HCT116 (cell line): ENCODE measurements around the gene ZNRF3. TPM values are rescaled to one million over a fixed set of nuclear protein-coding genes. Genes with fewer than 3 reads are reported as not detected.
A peak's percentile ranks its signal among the peaks of the same experiment; 100 is the strongest.

Experiments
- ATAC-seq: fragments of 200-7000 bp; cut with Tn5 transposase; 2 replicates; pipeline ENCODE4 v1.9.1; 2020; ENCODE audit warnings: mild to moderate bottlenecking, moderate library complexity
- BruUV-seq: library from RNA; stranded (reverse); fragments of 400-500 nt; replicated peaks from 2 replicates; lab custom pipeline; 2021; lab: Mats Ljungman, UMichigan
- CTCF ChIA-PET: fragments of 300-600 bp; sonication (Branson Sonifier 250); formaldehyde crosslinking; loops from one replicate; lab custom pipeline; 2021; ENCODE audit warnings: antibody characterized with exemption; lab: Charles Lee
- POLR2A ChIA-PET: fragments of 300-600, 350-600 bp; sonication (Branson Sonifier 250); formaldehyde crosslinking; loops from one replicate; lab custom pipeline; 2021; ENCODE audit warnings: antibody characterized with exemption; lab: Charles Lee
- RAD21 ChIA-PET, 2 experiments: fragments of 300-600 bp; sonication (Branson Sonifier 250); formaldehyde crosslinking; loops; one replicate each; lab custom pipeline; 2023; ENCODE audit warnings: low total read pairs in 2 of 2; ENCODE audit not compliant: uncharacterized antibody in 2 of 2, unreplicated experiment in 2 of 2, low non-redundant PET in 1 of 2; lab: Charles Lee
- DNase-seq: peaks from one replicate; pipeline ENCODE4 v3.0.0-alpha.2; 2010; ENCODE audit warnings: low read depth, low spot score
- H2AFZ ChIP-seq: fragments of 200-600 bp; shearing (Covaris generic), sonication (generic); 2 replicates; pipeline ENCODE4 v1.6.1; 2017; ENCODE audit warnings: low read depth, mixed run types, mixed read lengths, antibody characterized with exemption, low read length; ENCODE audit not compliant: poor library complexity, severe bottlenecking
- H3K27ac ChIP-seq: 2 replicates; pipeline ENCODE4 v1.5.1; 2012; ENCODE audit warnings: low read depth, low read length
- H3K27me3 ChIP-seq: fragments of 200-600 bp; sonication (generic); 2 replicates; pipeline ENCODE4 v1.6.1; 2016; ENCODE audit warnings: mixed run types, low read length, mixed read lengths; ENCODE audit not compliant: insufficient read depth
- H3K36me3 ChIP-seq, 2 experiments: fragments of 200-500 bp in 1 of 2; fragments of 200-600 bp in 1 of 2; sonication (Bioruptor generic) in 1 of 2; sonication (generic) in 1 of 2; 2 replicates each; pipeline versions ENCODE4 v1.5.1 to v1.6.1; 2014 to 2016; ENCODE audit warnings: low read length in 2 of 2, inconsistent platforms in 1 of 2, mixed read lengths in 1 of 2, mixed run types in 1 of 2; ENCODE audit not compliant: insufficient read depth in 2 of 2, control insufficient read depth in 1 of 2
- H3K4me1 ChIP-seq, 2 experiments: fragments of 200-600 bp in 1 of 2; sonication (generic) in 1 of 2; 2 replicates each; pipeline versions ENCODE4 v1.5.1 to v1.6.1; 2012 to 2017; ENCODE audit warnings: low read length in 2 of 2, inconsistent platforms in 1 of 2, mild to moderate bottlenecking in 1 of 2, mixed read lengths in 1 of 2, mixed run types in 1 of 2, moderate library complexity in 1 of 2; ENCODE audit not compliant: insufficient read depth in 2 of 2, control insufficient read depth in 1 of 2
- H3K4me2 ChIP-seq: fragments of 200-600 bp; sonication (generic); 2 replicates; pipeline ENCODE4 v1.6.1; 2017; ENCODE audit warnings: mixed run types, low read length, mixed read lengths
- H3K4me3 ChIP-seq, 2 experiments: fragments of 200-600 bp in 1 of 2; sonication (generic) in 1 of 2; replicated peaks in 1 of 2; 2 replicates each; pipeline ENCODE4 v1.5.1; 2011 to 2016; ENCODE audit warnings: low read length in 2 of 2, control low read depth in 1 of 2, low read depth in 1 of 2, mild to moderate bottlenecking in 1 of 2, mixed read lengths in 1 of 2, mixed run types in 1 of 2
- H3K79me2 ChIP-seq: fragments of 200-600 bp; sonication (generic); 2 replicates; pipeline ENCODE4 v1.6.1; 2017; ENCODE audit warnings: mild to moderate bottlenecking, mixed run types, low read length, moderate library complexity, mixed read lengths; ENCODE audit not compliant: insufficient read depth
- H3K9ac ChIP-seq: fragments of 200-600 bp; sonication (generic); 2 replicates; pipeline ENCODE4 v1.6.1; 2016; ENCODE audit warnings: low read length, mixed read lengths
- H3K9me2 ChIP-seq: fragments of 200-600 bp; sonication (generic), shearing (Covaris generic); 2 replicates; pipeline ENCODE4 v1.6.1; 2017; ENCODE audit warnings: mixed run types, mild to moderate bottlenecking, moderate library complexity; ENCODE audit not compliant: insufficient read depth
- H3K9me3 ChIP-seq, 2 experiments: fragments of 200-500 bp in 1 of 2; fragments of 200-600 bp in 1 of 2; sonication (Bioruptor generic) in 1 of 2; sonication (generic) in 1 of 2; 2 replicates each; pipeline ENCODE4 v1.6.1; 2014 to 2017; ENCODE audit warnings: low read length in 2 of 2, mixed read lengths in 2 of 2, inconsistent platforms in 1 of 2, low read depth in 1 of 2, mild to moderate bottlenecking in 1 of 2, mixed run types in 1 of 2, moderate library complexity in 1 of 2; ENCODE audit not compliant: control insufficient read depth in 1 of 2, insufficient read depth in 1 of 2
- H4K20me1 ChIP-seq: fragments of 200-600 bp; sonication (generic), shearing (Covaris generic); 2 replicates; pipeline ENCODE4 v1.6.1; 2017; ENCODE audit warnings: mixed run types, mild to moderate bottlenecking, moderate library complexity; ENCODE audit not compliant: insufficient read depth
- EGR1 ChIP-seq: IDR thresholded peaks from 2 replicates; pipeline ENCODE4 v1.6.1; 2012; ENCODE audit warnings: low read depth
- EZH2phosphoT487 ChIP-seq: fragments of 200-600 bp; IDR thresholded peaks from 2 replicates; pipeline ENCODE4 v1.6.1; 2018; ENCODE audit warnings: antibody characterized with exemption, borderline replicate concordance
- FOSL1 ChIP-seq: IDR thresholded peaks from 2 replicates; pipeline ENCODE4 v1.6.1; 2012; ENCODE audit warnings: low read depth
- JUND ChIP-seq: IDR thresholded peaks from 2 replicates; pipeline ENCODE4 v1.6.1; 2012
- POLR2A ChIP-seq: IDR thresholded peaks from 2 replicates; pipeline ENCODE4 v1.7.0; 2011; ENCODE audit warnings: borderline replicate concordance; ENCODE audit not compliant: insufficient read depth, insufficient read length; ENCODE audit errors: extremely low read depth
- REST ChIP-seq: IDR thresholded peaks from 2 replicates; pipeline ENCODE4 v1.6.1; 2012; ENCODE audit warnings: low read depth
- SP1 ChIP-seq: IDR thresholded peaks from 2 replicates; pipeline ENCODE4 v1.6.1; 2012; ENCODE audit warnings: low read depth
- SRF ChIP-seq: IDR thresholded peaks from 2 replicates; pipeline ENCODE4 v1.6.1; 2012; ENCODE audit warnings: low read depth
- TCF7L2 ChIP-seq: IDR thresholded peaks from 2 replicates; pipeline ENCODE4 v1.7.0; 2011; ENCODE audit warnings: borderline replicate concordance, inconsistent platforms; ENCODE audit not compliant: insufficient read depth, insufficient read length; ENCODE audit errors: extremely low read depth
- ZFX ChIP-seq: fragments of 450-650 bp; IDR thresholded peaks from 2 replicates; pipeline ENCODE4 v1.6.1; 2017
- ZNF274 ChIP-seq: fragments of 200-500 bp; sonication (Bioruptor generic); IDR thresholded peaks from 2 replicates; pipeline ENCODE4 v1.6.1; 2014; ENCODE audit warnings: mild to moderate bottlenecking, low read depth, low read length, inconsistent platforms
- intact Hi-C: fragments of 100-400 bp; cut with micrococcal nuclease; formaldehyde crosslinking; loops from 2 replicates; pipeline ENCODE4 v1.10.0; 2022
- total RNA-seq: library from RNA; stranded (reverse); gene quantifications from one replicate; pipeline ENCODE4 v1.2.1, GENCODE V29; 2021; ENCODE audit not compliant: unreplicated experiment
- TF ChIP-seq, protein P1 (sequence below): IDR thresholded peaks from 2 replicates; pipeline ENCODE4 v1.6.1; 2012
- TF ChIP-seq, protein P2 (sequence below): IDR thresholded peaks from 2 replicates; pipeline ENCODE4 v1.6.1; 2011; ENCODE audit warnings: mild to moderate bottlenecking, low read length, moderate library complexity; ENCODE audit not compliant: insufficient replicate concordance; ENCODE audit errors: extremely low read depth

ZNRF3 gene
- total RNA-seq, 1 experiment from 2014 or later, result 12.2 TPM

GRCh38 chr22:28882545-28882877 is 861 bp upstream of the ZNRF3 start:
- H3K4me1 ChIP-seq, result peaks cover 19 to 24% of the 10 kb centered on the region in 2 experiments
- no peaks in the 10 kb centered on the region for H3K9me3 ChIP-seq
- H3K9ac ChIP-seq, result peak overlapping the region; percentile 72
- H2AFZ ChIP-seq, result peak overlapping the region; percentile 8
- peak overlapping the region; percentile 56 to 63 for H3K4me3 ChIP-seq
- TF ChIP-seq POLR2A (peak; percentile 23), JUND (no peak)
- TF ChIP-seq, protein P1, sequence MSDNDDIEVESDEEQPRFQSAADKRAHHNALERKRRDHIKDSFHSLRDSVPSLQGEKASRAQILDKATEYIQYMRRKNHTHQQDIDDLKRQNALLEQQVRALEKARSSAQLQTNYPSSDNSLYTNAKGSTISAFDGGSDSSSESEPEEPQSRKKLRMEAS, result peak; percentile 62
- no peaks in the 10 kb centered on the region for H3K9me2 ChIP-seq
- no peaks in the 10 kb centered on the region for H3K36me3 ChIP-seq
- DNase-seq (peak; percentile 8), ATAC-seq (peak; percentile 14)
- ChIA-PET POLR2A (interaction anchor here (0.9 to 1.7 kb wide), 2 partner anchors 11 to 42 kb away, joined by 3 to 5 read pairs; no protein-coding TSS in a partner anchor), RAD21 (interaction anchor here in 1 of 2 experiments (0.7 to 1.4 kb wide), 2 partner anchors 9 to 149 kb away, joined by 4 to 5 read pairs; no protein-coding TSS in a partner anchor), CTCF (interaction anchor here (1.4 kb wide), 2 partner anchors 17 to 27 kb away, joined by 3 to 4 read pairs; no protein-coding TSS in a partner anchor)
- peak overlapping the region; percentile 71 for H3K27ac ChIP-seq
- peaks cover 34% of the 10 kb centered on the region for H3K79me2 ChIP-seq
- TSS peak; percentile 97 for BruUV-seq
- intact Hi-C loops, result no loop called here
- no peaks in the 10 kb centered on the region for H3K27me3 ChIP-seq
- peaks cover 5% of the 10 kb centered on the region; the same call in 1 of the 2 replicates for H4K20me1 ChIP-seq
- peak overlapping the region; percentile 96 for H3K4me2 ChIP-seq

GRCh38 chr22:28883657-28883916 is 215 bp downstream of the ZNRF3 start:
- Histone ChIP-seq H3K4me1 (peaks cover 19 to 24% of the 10 kb centered on the region in 2 experiments), H3K9ac (peak overlapping the region; percentile 63), H2AFZ (no peak overlapping the region), H4K20me1 (peaks cover 9% of the 10 kb centered on the region; the same call in 1 of the 2 replicates), H3K27ac (peak overlapping the region; percentile 77), H3K79me2 (peaks cover 44% of the 10 kb centered on the region), H3K9me3 (no peaks in the 10 kb centered on the region), H3K4me3 (peak overlapping the region; percentile 66 to 80; a peak in 3 of 4 replicates), H3K27me3 (no peaks in the 10 kb centered on the region), H3K9me2 (no peaks in the 10 kb centered on the region), H3K36me3 (no peaks in the 10 kb centered on the region), H3K4me2 (peak overlapping the region; percentile 98; the same call in 1 of the 2 replicates)
- no peak for DNase-seq
- intact Hi-C loops, result loop anchor here (1.0 kb wide), 1 partner anchor 148 kb away; no protein-coding TSS in a partner anchor
- no TSS peak for BruUV-seq
- POLR2A ChIA-PET, result interaction anchor here (0.6 to 1.7 kb wide), 5 partner anchors 9 to 181 kb away, joined by 3 to 5 read pairs (median 3); no protein-coding TSS in a partner anchor
- CTCF ChIA-PET, result interaction anchor here (0.8 to 1.4 kb wide), 4 partner anchors 18 to 157 kb away, joined by 3 to 14 read pairs (median 4); no protein-coding TSS in a partner anchor
- no peak for ATAC-seq
- RAD21 ChIA-PET, result interaction anchor here (0.7 to 1.4 kb wide), 3 partner anchors 43 to 156 kb away, joined by 3 to 5 read pairs (median 3); no protein-coding TSS in a partner anchor
- no peak for TF ChIP-seq ZNF274
- no peak for TF ChIP-seq JUND
- no peak for TF ChIP-seq POLR2A
- TF ChIP-seq EZH2phosphoT487, result no peak
- TF ChIP-seq, protein P2, sequence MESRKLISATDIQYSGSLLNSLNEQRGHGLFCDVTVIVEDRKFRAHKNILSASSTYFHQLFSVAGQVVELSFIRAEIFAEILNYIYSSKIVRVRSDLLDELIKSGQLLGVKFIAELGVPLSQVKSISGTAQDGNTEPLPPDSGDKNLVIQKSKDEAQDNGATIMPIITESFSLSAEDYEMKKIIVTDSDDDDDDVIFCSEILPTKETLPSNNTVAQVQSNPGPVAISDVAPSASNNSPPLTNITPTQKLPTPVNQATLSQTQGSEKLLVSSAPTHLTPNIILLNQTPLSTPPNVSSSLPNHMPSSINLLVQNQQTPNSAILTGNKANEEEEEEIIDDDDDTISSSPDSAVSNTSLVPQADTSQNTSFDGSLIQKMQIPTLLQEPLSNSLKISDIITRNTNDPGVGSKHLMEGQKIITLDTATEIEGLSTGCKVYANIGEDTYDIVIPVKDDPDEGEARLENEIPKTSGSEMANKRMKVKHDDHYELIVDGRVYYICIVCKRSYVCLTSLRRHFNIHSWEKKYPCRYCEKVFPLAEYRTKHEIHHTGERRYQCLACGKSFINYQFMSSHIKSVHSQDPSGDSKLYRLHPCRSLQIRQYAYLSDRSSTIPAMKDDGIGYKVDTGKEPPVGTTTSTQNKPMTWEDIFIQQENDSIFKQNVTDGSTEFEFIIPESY, result no peak
- no peak for TF ChIP-seq SRF
- no peak for TF ChIP-seq ZFX
- TF ChIP-seq EGR1, result no peak
- no peak for TF ChIP-seq REST
- no peak for TF ChIP-seq FOSL1
- TF ChIP-seq TCF7L2, result no peak
- TF ChIP-seq SP1, result no peak
